Measurements from ENCODE around the gene ZNF275.

- TF ChIP-seq CTCF (IDR thresholded peaks at IDR 0.05; ENCODE audit: poor library complexity) = no peak
- no peak for TF ChIP-seq EZH2phosphoT487 (IDR thresholded peaks at IDR 0.05; ENCODE audit: low read depth, severe bottlenecking, unreplicated experiment)
These were observed 18.9 kb downstream of the ZNF275 start for GRCh38 chrX:153352858-153353257.

Data from hepatocyte (in vitro differentiated cells).